Peyer's patch (tissue), 4 donors: Measurements from ENCODE around the gene SMG6.

Experiments
- CTCF ChIP-seq, 6 experiments: fragments of 450-650 bp in 4 of 6; fragments of 200-600 bp in 2 of 6; sonication (generic) in 1 of 6; IDR thresholded peaks; one replicate each; pipeline ENCODE4 v1.5.1; 2017 to 2019; ENCODE audit warnings: antibody characterized with exemption in 6 of 6, mild to moderate bottlenecking in 3 of 6, moderate library complexity in 1 of 6
- POLR2A ChIP-seq, 2 donors: fragments of 450-650 bp; IDR thresholded peaks; one replicate each; pipeline ENCODE4 v1.5.1; 2017; ENCODE audit warnings: antibody characterized with exemption in 2 of 2, mild to moderate bottlenecking in 2 of 2, moderate library complexity in 2 of 2

- no peak for TF ChIP-seq CTCF (IDR thresholded peaks at IDR 0.05)
- TF ChIP-seq POLR2A (IDR thresholded peaks at IDR 0.05) = no peak
Measured at GRCh38 chr17:2171702-2172076, 131.9 kb downstream of the SMG6 start.
